ENCODE results near the gene GRIP1.

Gene GRIP1

DNA sequence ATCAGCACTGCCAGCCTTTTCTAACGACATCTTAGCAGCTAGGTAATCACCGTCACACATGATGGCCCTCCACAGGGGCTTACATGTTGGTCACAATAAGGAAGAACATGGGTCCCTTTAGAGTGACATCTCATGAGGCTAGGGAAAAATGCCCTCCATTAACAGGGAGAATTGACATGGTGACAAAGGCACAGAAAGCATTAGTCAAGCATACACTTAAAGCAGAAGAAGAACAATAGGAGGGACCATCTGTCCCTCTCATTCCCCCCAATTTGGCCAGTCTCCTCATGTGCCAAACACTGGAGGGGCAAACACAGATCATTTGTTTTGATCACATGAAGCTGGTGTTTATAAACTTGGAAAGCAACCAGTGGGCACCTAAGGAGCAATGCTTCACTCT, 78.0 kb downstream of the GRIP1 start:
- no peak for DNase-seq (ENCODE audit: low spot score)

DNA sequence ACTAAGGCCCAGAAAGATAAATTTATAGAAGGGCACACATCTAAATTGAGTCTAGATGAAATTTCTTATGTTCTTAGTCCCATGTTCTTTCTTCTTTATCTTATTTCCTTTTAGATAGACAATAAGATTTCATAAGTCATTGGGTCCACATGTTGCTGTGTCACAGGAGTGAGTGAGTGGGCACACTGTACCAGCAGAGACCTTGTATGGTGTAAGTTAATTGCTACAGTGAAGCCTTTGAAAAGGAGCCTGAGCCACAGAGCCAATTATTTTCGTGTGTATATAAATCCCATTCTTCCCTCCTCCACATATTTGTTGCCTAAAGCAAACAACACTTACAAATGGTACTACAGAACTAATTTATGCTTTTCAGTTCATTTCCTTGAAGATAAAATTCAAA, 79.1 kb downstream of the GRIP1 start:
- DNase-seq (ENCODE audit: low spot score), result no peak

DNA sequence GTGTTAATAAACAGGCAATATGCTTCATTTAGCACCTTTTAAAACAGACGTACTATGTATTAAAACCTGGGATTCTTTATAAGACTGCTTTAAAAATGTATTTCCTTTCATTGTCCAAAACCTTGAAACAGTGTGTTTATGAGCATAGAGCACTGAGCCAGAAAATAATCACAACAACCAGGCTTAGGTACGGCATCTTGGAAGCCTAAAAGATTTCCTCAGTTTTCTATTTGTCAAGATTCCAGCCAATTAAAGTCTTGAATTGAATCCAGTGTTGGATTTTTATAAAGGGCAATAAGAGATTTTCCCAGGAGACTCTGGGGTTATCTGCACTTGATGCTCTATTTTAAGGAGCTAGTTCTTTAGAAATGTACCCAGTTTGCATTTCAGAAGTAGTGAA, 80.3 kb downstream of the GRIP1 start:
- DNase-seq (ENCODE audit: low spot score), result no peak

- DNase-seq (ENCODE audit: low spot score), result no peak
These were observed 80.8 kb downstream of the GRIP1 start for GRCh38 chr12:66598079-66598478.

DNA sequence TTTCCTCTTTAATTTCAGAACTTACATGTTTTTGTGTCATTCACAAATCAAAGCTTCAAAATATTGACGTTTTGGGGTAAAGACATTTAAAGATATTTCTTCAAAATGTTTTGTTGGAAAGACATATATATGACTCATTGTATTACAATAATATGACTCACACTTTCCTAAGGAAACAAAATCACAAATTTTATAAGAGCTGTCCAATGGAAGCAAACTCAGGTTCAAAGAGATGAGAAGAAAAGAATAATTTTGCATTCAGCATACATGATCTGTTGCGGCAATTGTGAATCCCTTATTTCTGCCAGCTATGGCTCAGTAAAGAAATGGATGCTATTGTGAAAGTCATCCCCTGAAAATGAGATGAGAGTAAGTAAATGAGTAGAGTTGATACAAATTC, 82.7 kb downstream of the GRIP1 start:
- DNase-seq (ENCODE audit: low spot score), result no peak

DNA sequence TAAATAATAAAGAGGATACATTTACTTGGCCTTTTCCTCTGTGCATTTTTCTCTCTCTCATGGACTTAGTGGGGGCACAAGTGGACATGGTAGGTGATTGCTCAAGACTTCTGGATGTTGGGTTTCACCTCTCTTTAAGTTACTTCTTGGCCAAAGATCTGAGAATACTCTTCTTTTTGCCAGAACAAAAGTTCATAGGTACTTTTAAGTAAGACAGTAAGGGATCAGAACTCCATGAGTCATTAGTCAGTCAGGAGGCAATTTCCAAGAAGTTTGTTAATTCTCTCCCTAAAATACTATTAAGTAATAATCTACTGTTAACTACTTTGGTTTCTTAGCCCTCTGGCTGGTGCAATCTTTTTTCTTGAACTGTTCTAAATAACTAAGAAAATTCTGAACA, 84.2 kb downstream of the GRIP1 start:
- no peak for DNase-seq (ENCODE audit: low spot score)

- peak; percentile 60 for DNase-seq (ENCODE audit: low spot score)
These were observed 88.4 kb downstream of the GRIP1 start for GRCh38 chr12:66590275-66590985.

GRCh38 chr12:66589095-66589494, 89.8 kb downstream of the GRIP1 start:
- DNase-seq (ENCODE audit: low spot score), result no peak

- DNase-seq (ENCODE audit: low spot score), result no peak
These were observed 91.0 kb downstream of the GRIP1 start for GRCh38 chr12:66587912-66588311.

- DNase-seq (ENCODE audit: low spot score), result no peak
These were observed 94.2 kb downstream of the GRIP1 start for GRCh38 chr12:66584673-66585072.

- DNase-seq (ENCODE audit: low spot score), result no peak
These were observed 105.3 kb downstream of the GRIP1 start for GRCh38 chr12:66573605-66574004.

DNA sequence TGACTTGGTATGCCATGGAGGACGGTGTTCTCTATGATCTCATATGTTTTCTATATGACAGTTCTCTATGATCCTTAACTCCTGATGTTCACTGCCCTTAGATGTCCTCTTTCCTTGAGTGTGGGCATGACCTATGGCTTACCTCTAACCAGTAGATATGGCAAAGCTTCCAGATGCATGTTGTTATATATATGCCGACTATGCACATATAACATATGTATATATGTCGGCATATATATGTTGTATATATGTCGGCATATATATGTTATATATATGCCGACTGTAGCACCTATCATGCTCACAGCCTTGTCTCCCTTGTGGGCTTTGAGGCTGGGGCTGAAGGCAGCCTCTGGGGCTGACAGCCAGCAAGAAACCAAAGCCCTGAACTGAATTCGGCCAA, 106.0 kb downstream of the GRIP1 start:
- no peak for DNase-seq (ENCODE audit: low spot score)

DNA sequence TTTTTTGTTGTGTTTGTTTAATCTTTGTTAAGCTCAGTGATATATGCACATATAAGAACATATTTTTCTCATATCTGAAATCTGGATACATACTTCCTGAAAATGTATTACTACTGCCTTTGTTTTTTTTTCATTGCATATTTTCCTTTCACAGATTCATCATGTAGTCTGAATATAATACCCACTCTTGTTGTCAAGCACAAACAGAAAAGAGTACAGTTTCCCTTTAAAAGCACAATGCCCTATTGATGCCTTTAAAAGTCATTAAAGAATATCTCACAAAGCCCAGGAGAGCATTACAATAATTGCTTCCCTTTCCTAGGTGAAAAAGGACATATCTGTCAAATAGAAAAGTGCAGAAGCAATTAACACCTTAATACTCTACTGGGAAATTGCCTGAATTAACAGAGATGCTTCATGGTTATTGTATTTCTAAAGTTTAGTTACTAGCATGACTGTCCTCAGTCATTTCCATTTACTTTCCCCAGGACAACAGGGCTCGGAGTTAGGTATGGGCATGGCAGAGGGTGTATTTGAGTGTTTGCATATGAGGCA, 107.4 kb downstream of the GRIP1 start:
- DNase-seq (ENCODE audit: low spot score), result no peak

DNA sequence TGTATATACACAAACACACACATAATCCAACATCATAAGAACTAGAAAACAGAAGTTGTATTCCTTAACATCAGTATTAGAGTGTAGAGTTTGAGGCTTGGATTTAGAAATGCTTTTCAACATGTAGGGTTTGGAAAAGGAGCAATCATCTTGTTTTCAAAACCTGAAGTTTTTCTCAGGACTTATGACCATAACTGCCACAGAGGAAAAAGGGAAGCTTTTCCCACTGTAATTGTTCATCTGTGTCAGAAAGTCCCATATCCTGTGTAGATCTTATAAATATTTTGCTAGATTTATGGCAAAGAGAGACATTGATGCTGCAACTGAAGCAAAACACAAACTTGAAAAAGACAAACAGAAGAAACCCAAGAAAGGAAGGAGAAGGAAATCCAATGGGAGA, 115.7 kb downstream of the GRIP1 start:
- DNase-seq (ENCODE audit: low spot score), result no peak

- no peak for DNase-seq (ENCODE audit: low spot score)
These were observed 123.8 kb downstream of the GRIP1 start for GRCh38 chr12:66555113-66555512.

- DNase-seq (ENCODE audit: low spot score), result no peak
These were observed 126.2 kb downstream of the GRIP1 start for GRCh38 chr12:66552716-66553115.

DNA sequence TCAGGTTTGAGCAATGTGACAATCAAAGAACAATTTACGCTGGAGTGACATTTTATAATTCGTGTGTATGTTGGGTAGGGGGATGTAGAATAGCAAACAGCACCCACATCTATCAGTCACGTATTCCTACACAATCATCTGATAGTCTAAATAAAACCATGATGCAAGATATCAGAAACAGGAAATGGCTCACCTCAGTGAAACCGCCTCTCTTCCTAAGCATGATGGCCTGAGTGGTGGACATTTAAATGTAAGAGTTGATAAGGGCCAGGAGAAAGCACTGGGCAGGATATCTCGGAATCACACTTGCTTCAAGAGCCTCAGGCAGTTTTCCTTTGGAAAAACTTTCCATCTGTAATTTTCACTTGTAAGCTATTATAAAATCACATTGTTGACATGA, 128.2 kb downstream of the GRIP1 start:
- no peak for DNase-seq (ENCODE audit: low spot score)

DNA sequence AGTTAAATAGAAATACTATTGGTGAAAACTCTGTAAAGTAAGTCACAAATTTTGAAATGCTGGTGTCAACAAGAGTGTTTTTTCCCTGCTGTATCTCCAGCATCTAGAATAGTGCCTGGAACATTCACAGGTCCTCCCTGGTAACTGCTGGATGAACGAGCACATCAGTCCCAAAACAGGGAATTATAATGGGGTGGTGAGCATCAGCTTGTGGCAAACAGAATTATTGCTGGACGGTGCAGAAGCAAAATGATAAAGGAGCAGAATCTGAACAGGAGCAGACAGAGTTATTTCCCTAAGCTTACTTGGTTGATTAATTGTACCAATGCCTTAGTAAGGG, 129.9 kb downstream of the GRIP1 start:
- no peak for DNase-seq (ENCODE audit: low spot score)

DNA sequence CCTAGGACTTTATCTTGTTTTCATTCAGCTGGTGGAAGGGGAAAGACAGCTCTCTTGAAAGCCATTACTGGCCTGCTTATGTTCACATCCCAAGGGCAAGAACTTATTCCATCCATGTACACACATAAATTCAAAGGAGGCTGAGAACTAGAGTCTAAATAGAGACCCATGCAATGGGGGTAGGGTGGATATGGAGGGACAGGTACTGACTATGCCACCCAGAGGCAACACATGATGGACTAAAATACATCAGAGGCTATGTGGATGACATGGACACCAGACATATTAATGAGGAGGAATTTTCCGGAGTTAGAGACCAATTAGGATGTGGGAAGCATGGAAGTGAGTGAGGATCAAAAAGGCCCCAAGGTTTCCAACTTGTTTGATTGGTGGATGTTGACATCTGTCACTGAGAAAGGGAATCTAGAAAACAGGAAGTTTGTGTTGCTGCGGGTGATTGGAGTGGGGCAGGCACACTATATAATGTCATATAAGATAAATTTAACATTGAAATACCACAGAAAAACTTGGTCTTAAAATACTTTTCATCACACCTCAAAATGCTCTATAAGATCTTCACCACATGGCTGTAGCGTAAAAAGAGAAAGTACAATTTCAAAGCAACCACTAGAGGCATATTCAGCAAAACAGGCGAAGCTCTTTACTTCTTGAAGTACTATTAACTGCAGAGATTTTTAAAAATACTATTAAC, 130.4 kb downstream of the GRIP1 start:
- no peak for DNase-seq (ENCODE audit: low spot score)

- no peak for DNase-seq (ENCODE audit: low spot score)
These were observed 137.4 kb downstream of the GRIP1 start for GRCh38 chr12:66541426-66541825.

DNA sequence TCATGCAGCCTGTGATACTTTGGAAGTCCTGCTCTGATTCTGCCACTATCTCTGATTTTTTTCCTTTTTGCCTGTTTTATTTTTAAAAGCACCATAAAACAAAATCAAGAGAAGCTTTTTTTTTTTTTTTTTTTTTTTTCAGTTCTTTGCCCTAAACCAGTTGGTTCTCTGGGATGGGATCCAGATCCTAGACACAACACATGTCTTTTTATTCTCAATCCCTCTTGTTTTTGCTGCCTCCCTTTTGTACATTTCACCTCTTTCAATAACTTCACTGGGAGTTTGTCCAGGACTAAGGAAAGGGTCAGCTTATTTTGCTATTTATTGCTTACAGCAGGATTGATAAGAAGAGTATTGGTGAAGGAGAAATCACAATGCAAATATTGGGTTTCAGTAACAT, 139.4 kb downstream of the GRIP1 start:
- no peak for DNase-seq (ENCODE audit: low spot score)

DNA sequence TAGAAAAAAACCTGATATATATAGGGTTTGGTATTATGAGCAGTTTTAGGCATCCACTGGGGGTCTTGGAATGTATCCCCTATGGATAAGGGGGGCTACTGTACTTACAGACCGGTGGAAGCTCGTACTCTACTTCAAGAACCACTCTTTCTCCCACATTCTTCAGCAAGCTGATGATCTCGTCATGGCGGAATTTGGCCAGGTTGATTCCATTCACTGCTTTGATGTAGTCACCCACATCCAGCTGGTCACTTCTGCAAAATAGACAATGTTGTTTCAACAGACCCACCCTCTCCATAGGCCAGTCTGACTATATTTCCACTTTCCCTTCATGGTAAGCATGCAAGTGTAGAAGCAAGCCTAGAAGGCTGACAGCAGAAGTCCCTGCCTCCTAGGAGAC, 139.9 kb downstream of the GRIP1 start:
- DNase-seq (ENCODE audit: low spot score), result no peak

DNA sequence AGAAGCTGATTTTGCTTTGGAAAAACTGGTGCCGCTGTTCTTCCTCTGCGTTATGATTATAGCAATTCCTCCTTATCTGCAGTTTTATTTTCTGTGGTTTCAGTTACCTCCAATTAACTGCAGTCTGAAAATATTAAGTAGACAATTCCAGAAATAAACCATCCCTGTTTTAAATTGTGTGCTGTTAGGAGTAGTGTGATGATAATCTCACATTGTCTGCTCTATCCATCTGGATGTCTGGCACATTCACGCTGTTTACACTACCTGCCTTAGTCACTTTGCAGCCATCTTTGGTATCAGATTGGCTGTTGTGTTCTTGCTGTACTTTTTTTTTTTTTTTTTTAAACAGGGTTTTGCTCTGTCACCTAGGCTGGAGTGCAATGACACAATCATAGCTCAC, 141.0 kb downstream of the GRIP1 start:
- no peak for DNase-seq (ENCODE audit: low spot score)

GRCh38 chr12:66533767-66534166, 145.1 kb downstream of the GRIP1 start:
- DNase-seq (ENCODE audit: low spot score), result no peak
